ENCODE results near the gene FMO5.

The FMO5 gene

GRCh38 chr1:147223740-147224615 lies 1.2 kb downstream of the FMO5 start:
- ChIA-PET CTCF (interaction anchor here (1.2 to 5.7 kb wide), 4 partner anchors 18 to 53 kb away, joined by 3 to 28 read pairs (median 6); partner anchors contain the start of genes CHD1L and PRKAB2), POLR2A (no interaction called here)
- TF ChIP-seq CTCF (IDR thresholded peaks at IDR 0.05; ENCODE audit: control extremely low read depth, extremely low read depth, low read depth, missing control alignments) = no peak
- DNase-seq (ENCODE audit: extremely low spot score) = no peak

- no peak for TF ChIP-seq CTCF (IDR thresholded peaks at IDR 0.05; ENCODE audit: control extremely low read depth, extremely low read depth, low read depth, missing control alignments)
Measured at GRCh38 chr1:147218606-147219005, 6.5 kb downstream of the FMO5 start.

GRCh38 chr1:147217141-147217540 lies 8.0 kb downstream of the FMO5 start:
- CTCF ChIA-PET = no interaction called here
- POLR2A ChIA-PET = no interaction called here
- DNase-seq (ENCODE audit: extremely low spot score) = no peak
- no peak for TF ChIP-seq CTCF (IDR thresholded peaks at IDR 0.05; ENCODE audit: control extremely low read depth, extremely low read depth, low read depth, missing control alignments)

More at GRCh38 chr1:147218606-147219005, 6.5 kb downstream of the FMO5 start:
- POLR2A ChIA-PET = no interaction called here
- no peak for DNase-seq (ENCODE audit: extremely low spot score)
- CTCF ChIA-PET = no interaction called here

- DNase-seq (ENCODE audit: extremely low spot score) = no peak
- ChIA-PET CTCF (no interaction called here), POLR2A (no interaction called here)
- no peak for TF ChIP-seq CTCF (IDR thresholded peaks at IDR 0.05; ENCODE audit: control extremely low read depth, extremely low read depth, low read depth, missing control alignments)
Measured at GRCh38 chr1:147216124-147216523, 9.0 kb downstream of the FMO5 start.

- no peak for TF ChIP-seq CTCF (IDR thresholded peaks at IDR 0.05; ENCODE audit: control extremely low read depth, extremely low read depth, low read depth, missing control alignments)
- POLR2A ChIA-PET = no interaction called here
- no peak for DNase-seq (ENCODE audit: extremely low spot score)
- CTCF ChIA-PET = no interaction called here
Measured at GRCh38 chr1:147215540-147215916, 9.6 kb downstream of the FMO5 start.

GRCh38 chr1:147214842-147215539 lies 10.1 kb downstream of the FMO5 start:
- CTCF ChIA-PET = interaction anchor here (1.3 to 1.4 kb wide), 2 partner anchors 17 to 27 kb away, joined by 3 to 5 read pairs; no protein-coding TSS in a partner anchor
- no peak for DNase-seq (ENCODE audit: extremely low spot score)
- no peak for TF ChIP-seq CTCF (IDR thresholded peaks at IDR 0.05; ENCODE audit: control extremely low read depth, extremely low read depth, low read depth, missing control alignments)
- POLR2A ChIA-PET = no interaction called here
